Esophagus muscularis mucosa (tissue), 4 donors: ENCODE data around the gene VILL. TPM values are rescaled to one million over a fixed set of nuclear protein-coding genes. Genes with fewer than 3 reads are reported as not detected.

Experiments used
- DNase-seq: peaks from one replicate; pipeline ENCODE4 v3.0.0-alpha.2; 2017; ENCODE audit errors: extremely low spot score
- H3K27ac ChIP-seq, 4 donors: fragments of 200-600 bp; sonication (generic); replicated peaks in 1 of 4; 1 replicate in 3 of 4; 2 replicates in 1 of 4; pipeline ENCODE4 v1.5.1; 2016 to 2019; ENCODE audit warnings: mild to moderate bottlenecking in 1 of 4
- H3K27me3 ChIP-seq, 4 donors: fragments of 200-600 bp; sonication (generic); one replicate each; pipeline versions ENCODE4 v1.5.1 to v1.6.0; 2016 to 2019
- H3K36me3 ChIP-seq, 4 donors: fragments of 200-600 bp; sonication (generic); one replicate each; pipeline ENCODE4 v1.5.1; 2016 to 2019
- H3K4me1 ChIP-seq, 4 donors: fragments of 200-600 bp; sonication (generic); one replicate each; pipeline ENCODE4 v1.5.1; 2016 to 2019
- H3K4me3 ChIP-seq, 4 donors: fragments of 200-600 bp; sonication (generic); 1 replicate in 2 of 4; 2 replicates in 2 of 4; pipeline ENCODE4 v1.5.1; 2016 to 2019; ENCODE audit warnings: mild to moderate bottlenecking in 4 of 4, moderate library complexity in 1 of 4
- H3K9me3 ChIP-seq, 4 donors: fragments of 200-600 bp; sonication (generic); 1 replicate in 3 of 4; 2 replicates in 1 of 4; pipeline ENCODE4 v1.5.1; 2016 to 2019
- EP300 ChIP-seq: sonication (generic); formaldehyde crosslinking; IDR thresholded peaks from one replicate; pipeline ENCODE4 v1.6.1; 2017; ENCODE audit warnings: antibody characterized with exemption
- POLR2A ChIP-seq: fragments of 450-650 bp; IDR thresholded peaks from one replicate; pipeline ENCODE4 v1.6.1; 2017; ENCODE audit warnings: antibody characterized with exemption, moderate library complexity, mild to moderate bottlenecking, low read depth
- POLR2AphosphoS5 ChIP-seq, 2 donors: sonication (generic); formaldehyde crosslinking; IDR thresholded peaks; one replicate each; pipeline ENCODE4 v1.6.1; 2017; ENCODE audit warnings: antibody characterized with exemption in 2 of 2
- WGBS: methylation state at CpG from one replicate; pipeline ENCODE4 v1.1.5; 2018; 5-methylcytosine and 5-hydroxymethylcytosine counted together
- intact Hi-C: fragments of 100-400 bp; cut with DNase I; formaldehyde crosslinking; loops from one replicate; pipeline ENCODE4 v1.15.1; 2023
- total RNA-seq, 4 donors: library from RNA; depleted of rRNA; stranded (reverse); fragments of >200 nt; gene quantifications; one replicate each; pipeline versions ENCODE4 v1.1.0 to v1.2.1, GENCODE V29; 2016
- TF ChIP-seq, protein P1 (sequence below), 3 experiments: fragments of 200-600 bp in 2 of 3; fragments of 450-650 bp in 1 of 3; sonication (generic) in 2 of 3; IDR thresholded peaks; one replicate each; pipeline ENCODE4 v1.5.1; 2017 to 2019; ENCODE audit warnings: antibody characterized with exemption in 3 of 3, mild to moderate bottlenecking in 2 of 3, moderate library complexity in 1 of 3

Gene VILL
- total RNA-seq, 4 donors from 2014 or later, result 3.2 to 5.1 (median 4.4) TPM

DNA sequence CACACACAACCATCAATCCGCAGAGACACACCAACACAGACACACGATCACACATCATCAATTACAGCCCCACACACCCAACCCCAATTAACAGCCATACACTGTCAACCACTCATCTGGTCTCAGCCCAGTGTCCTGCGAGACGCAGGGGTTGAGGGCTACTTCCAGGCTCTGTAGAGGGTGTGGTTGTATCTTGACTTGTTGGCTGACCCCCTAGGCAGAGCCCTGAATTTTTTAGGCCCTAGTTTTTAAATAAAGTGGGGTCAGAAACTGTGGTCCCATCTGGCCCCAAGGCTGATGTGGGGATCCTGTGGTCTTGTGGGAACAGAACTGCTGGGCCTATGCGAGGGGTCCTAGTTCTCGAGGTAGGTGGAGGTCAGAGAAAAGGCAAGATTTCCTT is 9.2 kb downstream of the VILL start:
- no peaks in the 10 kb centered on the region for H3K9me3 ChIP-seq
- intact Hi-C loops, result loop anchor here (5.0 kb wide), 1 partner anchor 42 kb away; no protein-coding TSS in a partner anchor
- peak overlapping the region in 1 of 4 donors; percentile 55 for H3K27ac ChIP-seq
- no peak overlapping the region for H3K4me3 ChIP-seq
- peaks cover 0 to 22% (median 14%) of the 10 kb centered on the region in 4 donors for H3K36me3 ChIP-seq
- H3K4me1 ChIP-seq, result peaks cover 14 to 46% (median 38%) of the 10 kb centered on the region in 4 donors
- 91% methylated on average over 6 of the region's 6 CpGs for WGBS
- TF ChIP-seq POLR2A (no peak), EP300 (no peak), POLR2AphosphoS5 (IDR thresholded peaks at IDR 0.05) (no peak)
- TF ChIP-seq, protein P1, sequence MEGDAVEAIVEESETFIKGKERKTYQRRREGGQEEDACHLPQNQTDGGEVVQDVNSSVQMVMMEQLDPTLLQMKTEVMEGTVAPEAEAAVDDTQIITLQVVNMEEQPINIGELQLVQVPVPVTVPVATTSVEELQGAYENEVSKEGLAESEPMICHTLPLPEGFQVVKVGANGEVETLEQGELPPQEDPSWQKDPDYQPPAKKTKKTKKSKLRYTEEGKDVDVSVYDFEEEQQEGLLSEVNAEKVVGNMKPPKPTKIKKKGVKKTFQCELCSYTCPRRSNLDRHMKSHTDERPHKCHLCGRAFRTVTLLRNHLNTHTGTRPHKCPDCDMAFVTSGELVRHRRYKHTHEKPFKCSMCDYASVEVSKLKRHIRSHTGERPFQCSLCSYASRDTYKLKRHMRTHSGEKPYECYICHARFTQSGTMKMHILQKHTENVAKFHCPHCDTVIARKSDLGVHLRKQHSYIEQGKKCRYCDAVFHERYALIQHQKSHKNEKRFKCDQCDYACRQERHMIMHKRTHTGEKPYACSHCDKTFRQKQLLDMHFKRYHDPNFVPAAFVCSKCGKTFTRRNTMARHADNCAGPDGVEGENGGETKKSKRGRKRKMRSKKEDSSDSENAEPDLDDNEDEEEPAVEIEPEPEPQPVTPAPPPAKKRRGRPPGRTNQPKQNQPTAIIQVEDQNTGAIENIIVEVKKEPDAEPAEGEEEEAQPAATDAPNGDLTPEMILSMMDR (IDR thresholded peaks at IDR 0.05), result no peak
- no peaks in the 10 kb centered on the region for H3K27me3 ChIP-seq
- DNase-seq, result no peak

GRCh38 chr3:38000242-38000916 is 9.8 kb downstream of the VILL start:
- 95% methylated on average over 6 of the region's 6 CpGs for WGBS
- Histone ChIP-seq H3K36me3 (peaks cover 0 to 24% (median 14%) of the 10 kb centered on the region in 4 donors), H3K4me3 (no peak overlapping the region), H3K4me1 (peaks cover 14 to 42% (median 36%) of the 10 kb centered on the region in 4 donors), H3K9me3 (no peaks in the 10 kb centered on the region), H3K27me3 (no peaks in the 10 kb centered on the region), H3K27ac (no peak overlapping the region)
- intact Hi-C loops, result loop anchor here (5.0 kb wide), 1 partner anchor 42 kb away; no protein-coding TSS in a partner anchor
- no peak for DNase-seq
- TF ChIP-seq EP300 (no peak), POLR2A (no peak), POLR2AphosphoS5 (IDR thresholded peaks at IDR 0.05) (no peak)
- TF ChIP-seq, protein P1 (IDR thresholded peaks at IDR 0.05), result no peak

DNA sequence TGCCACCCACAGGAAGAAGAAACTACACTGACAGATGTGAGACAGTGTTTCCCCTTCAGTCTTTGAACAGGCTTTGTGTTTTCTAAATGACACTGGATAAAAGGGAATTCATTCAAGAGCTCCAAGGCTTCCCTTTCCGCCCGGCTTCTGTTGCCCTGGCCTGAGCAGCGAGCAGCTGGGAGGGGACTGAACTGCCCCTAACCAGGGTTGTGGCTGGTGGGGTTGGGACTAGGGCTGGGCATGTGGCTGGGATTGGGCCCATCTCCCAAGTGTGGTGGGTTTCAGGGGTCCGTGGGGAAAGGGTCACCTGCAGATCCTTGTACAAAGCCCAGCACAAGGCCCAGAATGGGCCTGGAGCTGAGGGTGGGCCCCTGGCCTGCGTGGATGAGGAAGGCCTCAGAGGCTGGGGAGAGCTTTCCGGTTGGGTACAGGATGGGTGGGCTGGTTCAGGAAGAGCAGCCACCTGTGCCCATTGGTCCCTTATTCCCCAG is 10.4 kb downstream of the VILL start:
- DNase-seq, result no peak
- intact Hi-C loops, result loop anchor here (5.0 kb wide), 1 partner anchor 41 kb away; no protein-coding TSS in a partner anchor
- H3K9me3 ChIP-seq, result no peaks in the 10 kb centered on the region

DNA sequence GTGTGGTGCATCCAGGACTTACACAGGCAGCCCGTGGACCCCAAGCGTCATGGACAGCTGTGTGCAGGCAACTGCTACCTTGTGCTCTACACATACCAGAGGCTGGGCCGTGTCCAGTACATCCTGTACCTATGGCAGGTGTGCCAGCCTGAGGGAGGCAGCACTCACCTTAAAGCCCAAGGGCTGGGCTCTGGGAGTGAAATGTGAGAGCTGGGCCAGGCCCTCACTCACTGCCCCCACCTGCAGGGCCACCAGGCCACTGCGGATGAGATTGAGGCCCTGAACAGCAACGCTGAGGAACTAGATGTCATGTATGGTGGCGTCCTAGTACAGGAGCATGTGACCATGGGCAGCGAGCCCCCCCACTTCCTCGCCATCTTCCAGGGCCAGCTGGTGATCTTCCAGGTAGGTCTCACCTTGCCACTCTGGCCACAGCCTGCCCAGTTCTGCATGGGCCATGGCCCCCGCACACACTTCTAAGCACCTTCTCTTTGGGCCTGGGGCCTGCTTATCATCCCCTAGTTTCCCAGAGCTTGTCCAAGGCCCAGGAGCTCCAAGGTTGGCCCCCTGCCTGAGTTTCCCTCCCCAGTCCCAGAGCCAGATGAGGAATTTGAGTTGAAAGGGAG is 11.0 kb downstream of the VILL start:
- DNase-seq, result no peak
- no peaks in the 10 kb centered on the region for H3K9me3 ChIP-seq
- H3K27ac ChIP-seq, result no peak overlapping the region
- H3K27me3 ChIP-seq, result no peaks in the 10 kb centered on the region
- intact Hi-C loops, result loop anchor here (5.0 kb wide), 1 partner anchor 41 kb away; no protein-coding TSS in a partner anchor
- H3K4me1 ChIP-seq, result peaks cover 14 to 45% (median 37%) of the 10 kb centered on the region in 4 donors
- no peak overlapping the region for H3K4me3 ChIP-seq
- peaks cover 0 to 36% (median 20%) of the 10 kb centered on the region in 4 donors for H3K36me3 ChIP-seq
- TF ChIP-seq, protein P1 (IDR thresholded peaks at IDR 0.05), result no peak
- TF ChIP-seq POLR2A, result no peak
- WGBS, result 84% methylated on average over 5 of the region's 9 CpGs

More for the DNA sequence above, 10.4 kb downstream of the VILL start:
- Histone ChIP-seq H3K36me3 (peaks cover 0 to 31% (median 18%) of the 10 kb centered on the region in 4 donors), H3K4me1 (peaks cover 14 to 45% (median 37%) of the 10 kb centered on the region in 4 donors), H3K27ac (no peak overlapping the region), H3K4me3 (no peak overlapping the region), H3K27me3 (no peaks in the 10 kb centered on the region)
- TF ChIP-seq POLR2AphosphoS5 (IDR thresholded peaks at IDR 0.05) (no peak), POLR2A (no peak), EP300 (no peak)
- TF ChIP-seq, protein P1 (IDR thresholded peaks at IDR 0.05), result no peak
- no CpG with 5 or more reads among the region's 6 CpGs for WGBS
